HEK293 (cell line): Measurements from ENCODE around the gene LRCH1.
A peak's percentile ranks its signal among the peaks of the same experiment; 100 is the strongest.

Source experiments
- CTCF ChIA-PET: fragments of 350-600 bp; formaldehyde crosslinking; extraction: SDS; loops from one replicate; lab custom pipeline; 2021; ENCODE audit warnings: antibody characterized with exemption; lab: Yijun Ruan, JAX
- POLR2A ChIA-PET: fragments of 300-600 bp; formaldehyde crosslinking; extraction: SDS; loops from one replicate; lab custom pipeline; 2020; ENCODE audit warnings: antibody characterized with exemption, inconsistent platforms; lab: Yijun Ruan, JAX
- H3K27ac ChIP-seq: fragments of 200-500 bp; sonication (Bioruptor generic); 2 replicates; pipeline ENCODE4 v1.5.1; 2014; ENCODE audit warnings: low read depth, low read length, control low read depth, inconsistent platforms; ENCODE audit errors: extremely low read depth
- H3K36me3 ChIP-seq, 2 experiments: fragments of 200-500 bp in 1 of 2; sonication (Bioruptor generic) in 1 of 2; 1 replicate in 1 of 2; 2 replicates in 1 of 2; pipeline ENCODE4 v1.5.1; 2014 to 2017; ENCODE audit warnings: inconsistent platforms in 2 of 2, low read length in 2 of 2; ENCODE audit not compliant: control insufficient read depth in 2 of 2, insufficient read depth in 1 of 2
- H3K4me1 ChIP-seq: fragments of 200-500 bp; sonication (Bioruptor generic); 2 replicates; pipeline ENCODE4 v1.5.1; 2014; ENCODE audit warnings: mild to moderate bottlenecking, low read length, inconsistent platforms; ENCODE audit not compliant: control insufficient read depth, insufficient read depth
- H3K4me3 ChIP-seq: 2 replicates; pipeline ENCODE4 v1.5.1; 2011; ENCODE audit warnings: low read depth, mild to moderate bottlenecking, control low read depth, low read length, moderate library complexity
- H3K9me3 ChIP-seq: fragments of 200-500 bp; sonication (Bioruptor generic); 2 replicates; pipeline ENCODE4 v1.5.1; 2014; ENCODE audit warnings: low read depth, low read length, inconsistent platforms; ENCODE audit not compliant: control insufficient read depth, insufficient read depth
- BCL11B ChIP-seq: fragments of 450-650 bp; formaldehyde crosslinking; IDR thresholded peaks from 2 replicates; pipeline ENCODE4 v1.5.1; 2016; ENCODE audit warnings: low read depth, missing biosample characterization, missing genetic modification characterization
- EGR2 ChIP-seq: fragments of 450-650 bp; formaldehyde crosslinking; IDR thresholded peaks from 2 replicates; pipeline ENCODE4 v1.5.1; 2016; ENCODE audit warnings: low read depth, missing biosample characterization, missing genetic modification characterization
- GLIS1 ChIP-seq: fragments of 450-650 bp; formaldehyde crosslinking; IDR thresholded peaks from 2 replicates; pipeline ENCODE4 v1.5.1; 2016; ENCODE audit warnings: missing biosample characterization, missing genetic modification characterization
- PRDM1 ChIP-seq: fragments of 450-650 bp; formaldehyde crosslinking; IDR thresholded peaks from 2 replicates; pipeline ENCODE4; 2016; ENCODE audit warnings: missing biosample characterization, missing genetic modification characterization
- SCRT1 ChIP-seq: fragments of 450-650 bp; formaldehyde crosslinking; IDR thresholded peaks from 2 replicates; pipeline ENCODE4 v1.5.1; 2016; ENCODE audit warnings: missing biosample characterization, missing genetic modification characterization, borderline replicate concordance
- SCRT2 ChIP-seq: fragments of 450-650 bp; formaldehyde crosslinking; IDR thresholded peaks from 2 replicates; pipeline ENCODE4 v1.5.1; 2016; ENCODE audit warnings: missing biosample characterization, missing genetic modification characterization
- TCF7L2 ChIP-seq: IDR thresholded peaks from 2 replicates; pipeline ENCODE4 v1.6.1; 2011; ENCODE audit warnings: low read depth, mild to moderate bottlenecking, inconsistent platforms, low read length, moderate library complexity, borderline replicate concordance
- ZBTB20 ChIP-seq: fragments of 450-650 bp; formaldehyde crosslinking; IDR thresholded peaks from 2 replicates; pipeline ENCODE4 v1.5.1; 2016; ENCODE audit warnings: missing biosample characterization, missing genetic modification characterization
- ZBTB49 ChIP-seq: fragments of 450-650 bp; formaldehyde crosslinking; IDR thresholded peaks from 2 replicates; pipeline ENCODE4 v1.5.1; 2016; ENCODE audit warnings: missing biosample characterization, missing genetic modification characterization, low read depth
- ZBTB8A ChIP-seq: fragments of 450-650 bp; formaldehyde crosslinking; IDR thresholded peaks from 2 replicates; pipeline ENCODE4 v1.5.1; 2016; ENCODE audit warnings: missing biosample characterization, missing genetic modification characterization
- ZFP3 ChIP-seq: fragments of 450-650 bp; formaldehyde crosslinking; IDR thresholded peaks from 2 replicates; pipeline ENCODE4 v1.5.1; 2016; ENCODE audit warnings: low read depth, missing biosample characterization, missing genetic modification characterization
- ZFP69B ChIP-seq: fragments of 450-650 bp; formaldehyde crosslinking; IDR thresholded peaks from 2 replicates; pipeline ENCODE4 v1.5.1; 2016; ENCODE audit warnings: missing biosample characterization, missing genetic modification characterization
- ZNF132 ChIP-seq: fragments of 450-650 bp; formaldehyde crosslinking; IDR thresholded peaks from 2 replicates; pipeline ENCODE4 v1.5.1; 2017; ENCODE audit warnings: missing biosample characterization, missing genetic modification characterization, borderline replicate concordance
- ZNF133 ChIP-seq: fragments of 450-650 bp; formaldehyde crosslinking; IDR thresholded peaks from 2 replicates; pipeline ENCODE4 v1.5.1; 2016; ENCODE audit warnings: missing biosample characterization, missing genetic modification characterization
- ZNF155 ChIP-seq: fragments of 450-650 bp; formaldehyde crosslinking; IDR thresholded peaks from 2 replicates; pipeline ENCODE4 v1.5.1; 2016; ENCODE audit warnings: missing biosample characterization, missing genetic modification characterization
- ZNF16 ChIP-seq: fragments of 450-650 bp; formaldehyde crosslinking; IDR thresholded peaks from 2 replicates; pipeline ENCODE4 v1.5.1; 2016; ENCODE audit warnings: low read depth, missing biosample characterization, missing genetic modification characterization
- ZNF169 ChIP-seq: fragments of 450-650 bp; formaldehyde crosslinking; IDR thresholded peaks from 2 replicates; pipeline ENCODE4 v1.5.1; 2016; ENCODE audit warnings: missing biosample characterization, missing genetic modification characterization
- ZNF302 ChIP-seq: fragments of 450-650 bp; formaldehyde crosslinking; IDR thresholded peaks from 2 replicates; pipeline ENCODE4 v1.5.1; 2016; ENCODE audit warnings: missing biosample characterization, missing genetic modification characterization, low read depth
- ZNF335 ChIP-seq: fragments of 450-650 bp; formaldehyde crosslinking; conservative IDR thresholded peaks from 2 replicates; pipeline ENCODE4 v1.5.1; 2016; ENCODE audit warnings: missing biosample characterization, missing genetic modification characterization
- ZNF354C ChIP-seq: fragments of 450-650 bp; formaldehyde crosslinking; IDR thresholded peaks from 2 replicates; pipeline ENCODE4 v1.5.1; 2016; ENCODE audit warnings: missing biosample characterization, missing genetic modification characterization, low read depth, borderline replicate concordance
- ZNF488 ChIP-seq: fragments of 450-650 bp; formaldehyde crosslinking; IDR thresholded peaks from 2 replicates; pipeline ENCODE4 v1.5.1; 2016; ENCODE audit warnings: missing biosample characterization, missing genetic modification characterization
- ZNF501 ChIP-seq: fragments of 450-650 bp; formaldehyde crosslinking; IDR thresholded peaks from 2 replicates; pipeline ENCODE4 v1.5.1; 2016; ENCODE audit warnings: missing biosample characterization, missing genetic modification characterization
- ZNF529 ChIP-seq: fragments of 450-650 bp; formaldehyde crosslinking; IDR thresholded peaks from 2 replicates; pipeline ENCODE4 v1.5.1; 2017; ENCODE audit warnings: missing genetic modification characterization, missing biosample characterization; ENCODE audit not compliant: insufficient replicate concordance
- ZNF530 ChIP-seq: fragments of 450-650 bp; formaldehyde crosslinking; IDR thresholded peaks from 2 replicates; pipeline ENCODE4 v1.5.1; 2016; ENCODE audit warnings: low read depth, missing biosample characterization, missing genetic modification characterization
- ZNF610 ChIP-seq: fragments of 450-650 bp; formaldehyde crosslinking; IDR thresholded peaks from 2 replicates; pipeline ENCODE4 v1.5.1; 2016; ENCODE audit warnings: missing biosample characterization, missing genetic modification characterization, borderline replicate concordance
- ZNF621 ChIP-seq: fragments of 450-650 bp; formaldehyde crosslinking; IDR thresholded peaks from 2 replicates; pipeline ENCODE4 v1.5.1; 2017; ENCODE audit warnings: missing biosample characterization, missing genetic modification characterization
- ZNF776 ChIP-seq: fragments of 450-650 bp; formaldehyde crosslinking; IDR thresholded peaks from 2 replicates; pipeline ENCODE4 v1.5.0; 2017; ENCODE audit warnings: missing biosample characterization, missing genetic modification characterization, borderline replicate concordance
- ZNF791 ChIP-seq: fragments of 450-650 bp; formaldehyde crosslinking; IDR thresholded peaks from 2 replicates; pipeline ENCODE4 v1.5.1; 2016; ENCODE audit warnings: missing biosample characterization, missing genetic modification characterization
- ZSCAN4 ChIP-seq: fragments of 450-650 bp; formaldehyde crosslinking; IDR thresholded peaks from 2 replicates; pipeline ENCODE4 v1.5.1; 2017; ENCODE audit warnings: missing biosample characterization, missing genetic modification characterization
- TF ChIP-seq, protein P1 (sequence below): fragments of 450-650 bp; formaldehyde crosslinking; IDR thresholded peaks from 2 replicates; pipeline ENCODE4 v1.5.1; 2017; ENCODE audit warnings: missing biosample characterization, missing genetic modification characterization

Gene LRCH1

DNA sequence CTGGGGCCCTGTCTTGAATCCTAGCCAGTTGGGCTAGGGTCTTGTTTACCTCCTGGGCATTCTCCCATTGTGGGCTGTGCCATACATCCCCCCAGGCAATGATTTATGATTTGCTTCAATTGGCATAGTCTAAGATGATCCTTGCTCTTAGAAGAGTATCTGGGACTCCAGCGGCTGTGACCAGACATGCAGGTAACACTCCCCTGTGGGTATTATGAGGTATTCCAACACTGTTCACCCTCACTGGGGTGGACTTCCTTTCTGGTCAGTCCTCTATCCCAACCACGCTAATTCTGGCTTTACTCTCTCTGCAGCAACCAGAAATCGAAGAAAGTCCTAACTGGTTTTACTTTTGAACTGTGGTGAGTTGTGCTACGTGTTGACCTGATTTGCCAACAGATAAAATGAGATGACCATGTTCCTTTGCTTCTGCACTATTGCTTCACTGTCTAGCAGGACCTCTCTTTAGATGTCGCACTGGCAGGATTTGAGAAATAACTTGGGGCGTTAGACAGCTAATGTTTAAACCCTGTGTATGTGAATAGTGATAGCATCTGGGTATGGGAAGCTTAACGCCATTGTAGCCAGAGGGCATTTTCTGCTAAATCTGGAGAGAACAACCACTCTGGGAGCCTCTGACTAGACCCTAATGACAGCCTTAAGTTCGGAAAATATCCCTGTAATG, 6.7 kb upstream of the LRCH1 start:
- no peak overlapping the region for H3K27ac ChIP-seq
- H3K4me3 ChIP-seq = no peak overlapping the region
- TF ChIP-seq ZNF530 (tag by site-specific recombination) (no peak), ZNF610 (tag by site-specific recombination) (no peak), ZNF529 (no peak), ZNF354C (tag by site-specific recombination) (no peak), ZNF621 (tag by site-specific recombination) (no peak), ZFP69B (tag by site-specific recombination) (no peak), ZNF335 (no peak), ZNF155 (tag by site-specific recombination) (no peak), BCL11B (tag by site-specific recombination) (no peak), ZBTB49 (tag by site-specific recombination) (no peak), ZFP3 (tag by site-specific recombination) (no peak), ZNF132 (tag by site-specific recombination) (no peak), ZNF169 (tag by site-specific recombination) (no peak), ZSCAN4 (tag by site-specific recombination) (no peak), ZBTB20 (no peak), TCF7L2 (no peak), ZNF501 (tag by site-specific recombination) (no peak), ZNF776 (tag by site-specific recombination) (no peak)
- TF ChIP-seq, all 188 proteins: peak for 0
- H3K36me3 ChIP-seq = no peaks in the 10 kb centered on the region
- ChIA-PET CTCF (no interaction called here), POLR2A (no interaction called here)
- no peaks in the 10 kb centered on the region for H3K9me3 ChIP-seq
- no peaks in the 10 kb centered on the region for H3K4me1 ChIP-seq

DNA sequence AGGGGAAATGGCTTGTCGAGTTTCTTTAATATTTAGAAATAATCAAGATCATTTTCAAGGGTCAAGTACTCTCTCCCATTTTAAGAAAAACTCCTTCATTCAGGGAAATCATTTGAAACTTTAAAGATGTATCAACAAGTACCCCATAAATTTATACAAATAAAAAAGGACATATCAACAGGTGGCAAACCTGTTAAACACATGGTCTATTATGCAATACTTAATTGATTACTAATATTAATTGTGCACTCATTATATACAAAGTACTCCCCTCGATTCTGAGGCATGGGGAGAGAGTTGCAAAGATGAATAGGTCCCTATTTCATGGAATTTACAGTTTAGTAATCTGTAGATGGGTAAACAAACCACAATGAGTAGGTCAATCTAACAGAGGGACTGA, 2.1 kb upstream of the LRCH1 start:
- TF ChIP-seq ZNF488 = no peak
- no peak for TF ChIP-seq EGR2
- peak; percentile 98 for TF ChIP-seq SCRT2 (tag by site-specific recombination)
- no peak for TF ChIP-seq ZNF16
- TF ChIP-seq GLIS1 (tag by site-specific recombination) = no peak
- no peak for TF ChIP-seq ZNF791 (tag by site-specific recombination)
- TF ChIP-seq PRDM1 (tag by site-specific recombination) = no peak
- TF ChIP-seq SCRT1 (tag by site-specific recombination) = peak; percentile 96
- TF ChIP-seq ZNF302 (tag by site-specific recombination) = no peak
- TF ChIP-seq ZNF133 = no peak
- TF ChIP-seq, protein P1, sequence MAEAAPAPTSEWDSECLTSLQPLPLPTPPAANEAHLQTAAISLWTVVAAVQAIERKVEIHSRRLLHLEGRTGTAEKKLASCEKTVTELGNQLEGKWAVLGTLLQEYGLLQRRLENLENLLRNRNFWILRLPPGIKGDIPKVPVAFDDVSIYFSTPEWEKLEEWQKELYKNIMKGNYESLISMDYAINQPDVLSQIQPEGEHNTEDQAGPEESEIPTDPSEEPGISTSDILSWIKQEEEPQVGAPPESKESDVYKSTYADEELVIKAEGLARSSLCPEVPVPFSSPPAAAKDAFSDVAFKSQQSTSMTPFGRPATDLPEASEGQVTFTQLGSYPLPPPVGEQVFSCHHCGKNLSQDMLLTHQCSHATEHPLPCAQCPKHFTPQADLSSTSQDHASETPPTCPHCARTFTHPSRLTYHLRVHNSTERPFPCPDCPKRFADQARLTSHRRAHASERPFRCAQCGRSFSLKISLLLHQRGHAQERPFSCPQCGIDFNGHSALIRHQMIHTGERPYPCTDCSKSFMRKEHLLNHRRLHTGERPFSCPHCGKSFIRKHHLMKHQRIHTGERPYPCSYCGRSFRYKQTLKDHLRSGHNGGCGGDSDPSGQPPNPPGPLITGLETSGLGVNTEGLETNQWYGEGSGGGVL (tag by site-specific recombination) = no peak
- TF ChIP-seq ZBTB8A (tag by site-specific recombination) = no peak
- H3K4me3 ChIP-seq = no peak overlapping the region
- CTCF ChIA-PET = interaction anchor here (0.6 to 2.0 kb wide), 12 partner anchors 9 to 210 kb away, joined by 3 to 32 read pairs (median 3); no protein-coding TSS in a partner anchor
- no peak overlapping the region for H3K27ac ChIP-seq
- H3K9me3 ChIP-seq = no peaks in the 10 kb centered on the region
- POLR2A ChIA-PET = no interaction called here
- no peaks in the 10 kb centered on the region for H3K36me3 ChIP-seq
- H3K4me1 ChIP-seq = peaks cover 3% of the 10 kb centered on the region; the same call in 1 of the 2 replicates
